ENCODE data around the gene SREBF2.

SREBF2 gene

DNA sequence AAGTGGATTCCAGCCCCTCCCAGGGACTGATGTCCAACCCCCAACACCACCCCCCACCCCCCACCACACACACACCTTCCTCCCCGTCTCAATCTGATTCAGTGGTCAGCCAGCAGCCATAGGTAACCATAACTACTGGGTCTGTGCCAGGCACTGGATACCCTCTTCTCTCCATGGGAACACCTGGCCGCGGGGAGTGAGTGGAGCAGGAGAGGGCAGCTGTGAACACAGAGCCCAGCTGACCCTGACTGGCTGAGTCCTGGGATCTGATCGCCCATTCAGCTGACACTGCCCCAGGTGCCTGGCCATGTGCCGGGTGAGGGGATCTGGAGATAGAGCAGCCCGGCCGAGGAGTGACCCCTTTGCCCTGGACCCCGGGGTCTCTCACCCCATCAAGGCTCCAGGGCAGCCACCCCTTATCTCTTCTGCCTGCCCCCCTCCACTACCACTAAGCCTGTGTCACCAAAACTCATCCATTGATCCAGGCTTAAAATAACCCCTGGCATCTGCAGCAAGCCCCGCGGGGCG is 84.5 kb downstream of the SREBF2 start:
- no peak for TF ChIP-seq CTCF (IDR thresholded peaks at IDR 0.05)

- TF ChIP-seq CTCF (IDR thresholded peaks at IDR 0.05), result no peak
Observed at GRCh38 chr22:41917903-41918791, 85.2 kb downstream of the SREBF2 start.

DNA sequence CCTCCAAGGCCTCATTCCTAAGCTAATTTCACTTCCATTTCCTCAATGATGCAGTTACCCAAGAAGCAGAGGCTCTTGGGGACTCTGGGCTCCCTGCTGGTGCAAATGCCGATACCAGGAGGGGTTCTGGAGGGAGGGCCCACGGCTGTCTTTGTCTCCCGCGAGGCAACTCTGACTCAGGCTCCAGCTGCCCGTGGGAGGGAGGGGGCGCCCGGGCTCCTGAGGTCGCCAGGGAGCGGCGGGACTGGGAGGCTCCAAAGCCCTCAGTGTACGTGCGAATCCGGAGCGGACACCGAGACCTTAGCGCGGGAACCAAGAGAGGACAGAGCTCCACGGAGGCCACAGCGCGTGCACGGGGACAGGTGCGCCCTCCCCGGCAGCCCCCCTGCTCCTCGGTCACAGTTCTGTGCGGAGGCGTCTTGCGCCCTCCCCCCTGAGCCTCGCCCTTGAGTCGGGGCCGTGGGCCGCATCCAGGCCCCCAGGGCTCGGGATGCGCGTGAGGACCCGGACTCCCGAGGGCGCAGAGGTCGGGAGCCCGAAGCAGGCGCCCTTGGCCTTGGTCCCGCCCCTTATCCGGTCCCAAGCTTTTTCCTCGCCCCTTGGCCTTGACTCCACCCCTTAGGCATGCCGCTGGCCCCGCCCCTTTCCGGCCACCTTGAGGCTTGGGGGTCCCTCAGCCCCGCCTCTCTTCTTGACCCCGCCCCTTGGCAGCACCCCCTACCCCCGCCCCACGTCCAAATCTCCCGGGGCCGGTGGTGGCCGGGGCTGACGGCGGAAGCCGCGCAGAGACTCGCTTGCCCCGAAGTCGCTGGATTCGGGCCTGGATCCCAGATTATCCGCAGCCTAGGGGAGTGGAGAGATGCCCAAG is 86.7 kb downstream of the SREBF2 start:
- TF ChIP-seq CTCF (IDR thresholded peaks at IDR 0.05), result no peak

GRCh38 chr22:41920271-41920976 is 87.5 kb downstream of the SREBF2 start:
- TF ChIP-seq CTCF (IDR thresholded peaks at IDR 0.05), result no peak

- no peak for TF ChIP-seq CTCF (IDR thresholded peaks at IDR 0.05)
Observed at GRCh38 chr22:41922328-41922727, 89.4 kb downstream of the SREBF2 start.

DNA sequence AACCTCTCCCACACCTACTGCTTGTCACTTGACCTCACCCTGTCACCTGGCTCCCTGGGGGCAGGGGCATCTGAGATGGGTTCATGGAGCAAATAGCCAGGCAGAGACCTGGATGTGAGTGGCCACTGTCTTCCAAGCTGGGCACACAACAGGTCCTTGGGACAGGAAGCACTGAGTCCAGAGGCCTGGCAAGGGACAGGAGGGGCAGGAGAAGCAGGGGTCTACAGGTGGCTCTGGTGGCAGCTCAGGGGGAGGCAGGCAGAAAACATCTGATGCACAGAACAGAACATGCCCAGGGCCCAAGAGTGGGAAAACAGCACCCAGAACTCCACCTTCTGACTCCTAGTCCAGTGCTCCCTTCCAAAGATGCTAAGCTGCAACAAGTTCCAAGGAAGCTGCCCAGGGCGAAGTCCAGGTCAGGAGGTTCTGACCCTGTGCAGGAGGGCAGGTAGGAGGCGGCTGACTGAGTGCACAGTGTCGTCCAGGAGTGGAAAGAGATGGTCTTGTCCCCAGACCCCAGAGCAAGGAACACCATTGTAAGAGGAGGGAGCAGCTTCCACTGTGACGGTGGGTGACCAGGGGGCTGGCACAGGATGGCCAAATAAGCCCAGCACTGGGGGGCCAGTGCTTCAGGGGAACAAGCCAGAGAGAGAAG is 90.2 kb downstream of the SREBF2 start:
- TF ChIP-seq CTCF (IDR thresholded peaks at IDR 0.05), result no peak
